PC-3 (cell line): ENCODE data around the gene CAMTA1. TPM values are rescaled to one million over a fixed set of nuclear protein-coding genes. Genes with fewer than 3 reads are reported as not detected.

Experiments used
- ATAC-seq: fragments of 200-7000 bp; cut with Tn5 transposase; 2 replicates; pipeline ENCODE4 v1.9.1; 2020; ENCODE audit warnings: mild to moderate bottlenecking, moderate library complexity
- BruUV-seq: library from RNA; stranded (reverse); fragments of 400-500 nt; replicated peaks from 2 replicates; lab custom pipeline; 2021; lab: Mats Ljungman, UMichigan
- CTCF ChIA-PET: fragments of 300-600 bp; sonication (Branson Sonifier 250); formaldehyde crosslinking; loops from one replicate; lab custom pipeline; 2022; ENCODE audit warnings: antibody characterized with exemption; lab: Charles Lee
- POLR2A ChIA-PET: fragments of 300-600 bp; sonication (Branson Sonifier 250); formaldehyde crosslinking; loops from one replicate; lab custom pipeline; 2022; ENCODE audit warnings: antibody characterized with exemption; ENCODE audit not compliant: unreplicated experiment; lab: Charles Lee
- DNase-seq: peaks from one replicate; pipeline ENCODE4 v3.0.0-alpha.2; 2015
- H2AFZ ChIP-seq: fragments of 300-600 bp; sonication (generic); 2 replicates; pipeline ENCODE4 v1.6.0; 2016; ENCODE audit warnings: antibody characterized with exemption, low read length
- H3F3A ChIP-seq: fragments of 300-600 bp; sonication (generic); one replicate; pipeline ENCODE4 v1.6.0; 2017; ENCODE audit warnings: antibody characterized with exemption, low read length, control low read depth, mild to moderate bottlenecking; ENCODE audit not compliant: unreplicated experiment
- H3K27ac ChIP-seq: fragments of 300-600 bp; sonication (generic); 2 replicates; pipeline ENCODE4 v1.5.1; 2016; ENCODE audit warnings: mild to moderate bottlenecking, low read length
- H3K27me3 ChIP-seq: fragments of 300-600 bp; sonication (generic); 2 replicates; pipeline ENCODE4 v1.6.1; 2016; ENCODE audit warnings: low read length, mixed read lengths
- H3K36me3 ChIP-seq: fragments of 300-600 bp; sonication (generic); 2 replicates; pipeline ENCODE4 v1.6.1; 2016; ENCODE audit warnings: low read depth, mixed run types, low read length, mixed read lengths
- H3K4me1 ChIP-seq: fragments of 300-600 bp; sonication (generic); 2 replicates; pipeline ENCODE4 v1.5.1; 2016; ENCODE audit warnings: low read length; ENCODE audit not compliant: insufficient read depth
- H3K4me2 ChIP-seq: fragments of 300-600 bp; sonication (generic); 2 replicates; pipeline ENCODE4 v1.6.0; 2016; ENCODE audit warnings: low read length
- H3K4me3 ChIP-seq: fragments of 300-600 bp; sonication (generic); 2 replicates; pipeline ENCODE4 v1.5.1; 2016; ENCODE audit warnings: mild to moderate bottlenecking, low read length, mixed read lengths
- H3K79me2 ChIP-seq: fragments of 300-600 bp; sonication (generic); 2 replicates; pipeline ENCODE4 v1.6.1; 2017; ENCODE audit warnings: low read length, mixed read lengths
- H3K9ac ChIP-seq: fragments of 300-600 bp; sonication (generic); 2 replicates; pipeline ENCODE4 v1.6.0; 2016; ENCODE audit warnings: mild to moderate bottlenecking, low read length
- H3K9me2 ChIP-seq: fragments of 300-600 bp; sonication (generic); replicated peaks from 2 replicates; pipeline ENCODE4 v1.6.1; 2016; ENCODE audit warnings: mixed run types, low read length, mixed read lengths
- H3K9me3 ChIP-seq: fragments of 300-600 bp; sonication (generic); 2 replicates; pipeline ENCODE4 v1.6.1; 2016; ENCODE audit warnings: low read length, mixed read lengths
- H4K20me1 ChIP-seq: fragments of 300-600 bp; sonication (generic); 2 replicates; pipeline ENCODE4 v1.6.1; 2016; ENCODE audit warnings: low read length, mixed read lengths
- EZH2 ChIP-seq: fragments of 300-600 bp; sonication (generic); IDR thresholded peaks from one replicate; pipeline ENCODE4 v1.6.1; 2017; ENCODE audit warnings: antibody characterized with exemption, mild to moderate bottlenecking, low read length; ENCODE audit not compliant: unreplicated experiment
- EZH2phosphoT487 ChIP-seq: fragments of 300-600 bp; sonication (generic); IDR thresholded peaks from 2 replicates; pipeline ENCODE4 v1.6.1; 2018; ENCODE audit warnings: mild to moderate bottlenecking, antibody characterized with exemption, low read length, borderline replicate concordance
- intact Hi-C: fragments of 100-400 bp; cut with micrococcal nuclease; formaldehyde crosslinking; loops from 2 replicates; pipeline ENCODE4 v1.9.0; 2023
- total RNA-seq: library from RNA; depleted of rRNA; stranded (reverse); fragments of >200 nt; gene quantifications from 2 replicates; pipeline ENCODE4 v1.2.3, GENCODE V29; 2014
- TF ChIP-seq, protein P1 (sequence below): fragments of 300-600 bp; sonication (generic); conservative IDR thresholded peaks from 2 replicates; pipeline ENCODE4 v1.5.1; 2017; ENCODE audit warnings: antibody characterized with exemption, low read depth, mild to moderate bottlenecking, low read length

Gene CAMTA1
- total RNA-seq, 1 experiment from 2014 or later, result 40.8 TPM

DNA sequence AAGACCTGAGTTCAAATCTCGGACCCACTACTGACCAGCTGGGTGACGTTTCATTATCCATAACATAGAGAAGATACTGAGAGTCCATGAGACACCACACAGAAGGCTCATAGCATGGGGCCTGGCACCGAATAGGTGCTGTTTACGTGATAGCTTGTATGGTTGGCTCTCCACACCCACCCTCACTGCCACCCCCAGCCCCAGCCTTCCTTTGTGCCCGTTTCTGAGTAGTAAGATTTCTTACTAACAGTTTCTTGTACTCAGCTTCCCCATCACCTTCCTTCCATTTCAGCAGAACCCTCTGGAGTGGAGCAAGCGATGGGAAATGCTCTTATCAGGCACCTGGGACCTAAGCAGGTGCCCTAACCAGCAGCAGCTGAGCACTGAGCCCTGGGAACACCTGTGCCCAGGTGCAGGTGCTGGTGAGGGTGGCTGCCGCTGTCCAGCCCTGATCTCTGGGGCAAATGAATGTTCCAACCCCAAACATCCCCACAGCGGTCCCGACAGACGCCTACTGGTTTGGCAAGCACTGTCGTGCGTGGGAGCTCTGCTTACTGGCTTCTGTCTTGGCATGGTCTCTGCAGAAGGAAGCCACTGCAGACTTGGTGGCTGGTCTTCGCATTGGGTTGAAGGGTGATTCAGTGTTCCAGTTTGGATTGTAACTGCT is 225.4 kb downstream of the CAMTA1 start:
- Histone ChIP-seq H3K9ac (no peak overlapping the region), H3K27me3 (peaks cover 72% of the 10 kb centered on the region), H3K4me2 (no peak overlapping the region), H3K9me3 (no peaks in the 10 kb centered on the region), H4K20me1 (no peaks in the 10 kb centered on the region), H3K4me1 (no peaks in the 10 kb centered on the region), H3K79me2 (no peaks in the 10 kb centered on the region), H2AFZ (no peak overlapping the region), H3K9me2 (no peaks in the 10 kb centered on the region), H3K36me3 (no peaks in the 10 kb centered on the region), H3F3A (no peaks in the 10 kb centered on the region), H3K27ac (no peak overlapping the region), H3K4me3 (no peak overlapping the region)
- TF ChIP-seq EZH2 (no peak), EZH2phosphoT487 (no peak)
- TF ChIP-seq, protein P1, sequence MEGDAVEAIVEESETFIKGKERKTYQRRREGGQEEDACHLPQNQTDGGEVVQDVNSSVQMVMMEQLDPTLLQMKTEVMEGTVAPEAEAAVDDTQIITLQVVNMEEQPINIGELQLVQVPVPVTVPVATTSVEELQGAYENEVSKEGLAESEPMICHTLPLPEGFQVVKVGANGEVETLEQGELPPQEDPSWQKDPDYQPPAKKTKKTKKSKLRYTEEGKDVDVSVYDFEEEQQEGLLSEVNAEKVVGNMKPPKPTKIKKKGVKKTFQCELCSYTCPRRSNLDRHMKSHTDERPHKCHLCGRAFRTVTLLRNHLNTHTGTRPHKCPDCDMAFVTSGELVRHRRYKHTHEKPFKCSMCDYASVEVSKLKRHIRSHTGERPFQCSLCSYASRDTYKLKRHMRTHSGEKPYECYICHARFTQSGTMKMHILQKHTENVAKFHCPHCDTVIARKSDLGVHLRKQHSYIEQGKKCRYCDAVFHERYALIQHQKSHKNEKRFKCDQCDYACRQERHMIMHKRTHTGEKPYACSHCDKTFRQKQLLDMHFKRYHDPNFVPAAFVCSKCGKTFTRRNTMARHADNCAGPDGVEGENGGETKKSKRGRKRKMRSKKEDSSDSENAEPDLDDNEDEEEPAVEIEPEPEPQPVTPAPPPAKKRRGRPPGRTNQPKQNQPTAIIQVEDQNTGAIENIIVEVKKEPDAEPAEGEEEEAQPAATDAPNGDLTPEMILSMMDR, result no peak
- BruUV-seq, result no TSS peak
- POLR2A ChIA-PET, result no interaction called here
- ATAC-seq (no peak), DNase-seq (no peak)
- intact Hi-C loops, result no loop called here
- CTCF ChIA-PET, result no interaction called here

DNA sequence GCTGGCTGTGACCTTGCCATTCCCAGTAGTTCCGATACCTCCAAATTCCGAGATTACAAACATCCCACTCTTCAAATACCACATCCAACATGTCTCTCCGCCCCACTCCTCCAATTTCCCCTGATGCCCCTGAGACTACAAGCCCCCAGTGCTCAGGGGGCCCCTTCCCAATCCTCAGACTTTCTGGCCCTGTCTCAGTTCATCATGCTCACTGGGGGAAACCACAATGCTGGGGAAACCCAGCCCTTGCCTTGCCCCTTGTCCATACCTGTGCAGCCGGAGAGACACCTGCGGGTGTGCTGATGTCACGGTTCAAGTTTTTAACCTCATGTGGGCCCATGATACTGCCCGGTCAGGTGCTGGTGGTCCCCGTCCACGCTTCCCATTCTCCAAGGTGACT is 226.6 kb downstream of the CAMTA1 start:
- CTCF ChIA-PET, result no interaction called here
- Histone ChIP-seq H3K36me3 (no peaks in the 10 kb centered on the region), H3K9me2 (no peaks in the 10 kb centered on the region), H3K9ac (no peak overlapping the region), H2AFZ (no peak overlapping the region), H3K4me1 (no peaks in the 10 kb centered on the region), H3K9me3 (no peaks in the 10 kb centered on the region), H3K27ac (no peak overlapping the region), H3K27me3 (peaks cover 60% of the 10 kb centered on the region), H3K79me2 (no peaks in the 10 kb centered on the region), H3K4me2 (no peak overlapping the region), H3F3A (no peaks in the 10 kb centered on the region), H3K4me3 (no peak overlapping the region), H4K20me1 (no peaks in the 10 kb centered on the region)
- ATAC-seq (no peak), DNase-seq (no peak)
- POLR2A ChIA-PET, result no interaction called here
- BruUV-seq, result no TSS peak
- TF ChIP-seq, protein P1, result no peak
- TF ChIP-seq EZH2phosphoT487 (no peak), EZH2 (no peak)
- intact Hi-C loops, result no loop called here

DNA sequence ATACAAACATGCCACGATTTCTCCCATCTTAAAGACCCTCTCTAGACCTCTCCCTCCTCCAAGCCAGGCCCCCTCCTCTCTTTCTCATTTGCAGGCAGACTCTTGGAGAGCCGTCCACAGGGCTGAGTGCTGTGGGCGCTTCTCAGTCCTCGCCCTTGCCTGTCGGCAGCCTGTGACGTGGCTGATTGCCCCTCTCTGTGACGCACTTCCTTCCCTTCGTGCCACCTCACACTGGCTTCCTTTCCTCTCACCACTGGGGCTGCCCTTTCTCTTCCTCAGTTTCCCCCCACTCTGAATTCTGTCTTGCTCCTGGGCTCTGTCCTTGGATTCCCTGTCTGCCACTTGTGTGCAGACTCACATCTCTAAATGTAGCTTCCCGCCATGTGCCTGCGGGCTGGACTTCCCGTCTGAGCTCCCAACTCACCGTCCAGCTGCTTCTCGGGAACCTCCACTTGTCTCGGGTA is 227.2 kb downstream of the CAMTA1 start:
- no peaks in the 10 kb centered on the region for H3K79me2 ChIP-seq
- H3F3A ChIP-seq, result no peaks in the 10 kb centered on the region
- no peaks in the 10 kb centered on the region for H3K4me1 ChIP-seq
- ChIA-PET CTCF (no interaction called here), POLR2A (no interaction called here)
- intact Hi-C loops, result no loop called here
- TF ChIP-seq EZH2 (no peak), EZH2phosphoT487 (no peak)
- TF ChIP-seq, protein P1, result no peak
- no peak for ATAC-seq
- H3K27ac ChIP-seq, result no peak overlapping the region
- no TSS peak for BruUV-seq
- no peak for DNase-seq
- peaks cover 53% of the 10 kb centered on the region for H3K27me3 ChIP-seq
- H3K9ac ChIP-seq, result no peak overlapping the region
- H3K36me3 ChIP-seq, result no peaks in the 10 kb centered on the region
- no peaks in the 10 kb centered on the region for H4K20me1 ChIP-seq
- H3K4me2 ChIP-seq, result no peak overlapping the region
- H3K4me3 ChIP-seq, result no peak overlapping the region
- H3K9me2 ChIP-seq, result no peaks in the 10 kb centered on the region
- no peak overlapping the region for H2AFZ ChIP-seq
- no peaks in the 10 kb centered on the region for H3K9me3 ChIP-seq
